GM12878 (cell line): ENCODE measurements around the gene PCDHB11.
"Not testable (repeated sequence)": the region's sequence is repeated elsewhere in the genome, so short reads cannot be mapped to it uniquely, and the experiment has no call there.

Experiments
- CEBPB ChIP-seq, 2 experiments: fragments of 150-350 bp in 1 of 2; IDR thresholded peaks; 2 replicates each; pipeline ENCODE4 v1.6.1; 2012 to 2014; ENCODE audit warnings: low read depth in 2 of 2, low read length in 2 of 2, borderline replicate concordance in 1 of 2, inconsistent platforms in 1 of 2
- CHD4 ChIP-seq: fragments of 200-600 bp; sonication (generic); IDR thresholded peaks from 2 replicates; pipeline ENCODE4 v1.6.1; 2016; ENCODE audit warnings: mild to moderate bottlenecking
- EZH2 ChIP-seq: IDR thresholded peaks from 2 replicates; pipeline ENCODE4 v1.6.1; 2012; ENCODE audit warnings: low read depth, mild to moderate bottlenecking, control low read depth, inconsistent platforms, low read length, borderline replicate concordance; ENCODE audit not compliant: control insufficient read depth
- MTA3 ChIP-seq: IDR thresholded peaks from 2 replicates; pipeline ENCODE4 v1.6.1; 2012; ENCODE audit warnings: low read length, inconsistent platforms, borderline replicate concordance
- NBN ChIP-seq: fragments of 450-650 bp; IDR thresholded peaks from 2 replicates; pipeline ENCODE4 v1.6.1; 2016
- POLR2A ChIP-seq: IDR thresholded peaks from 2 replicates; pipeline ENCODE4 v1.6.1; 2011; ENCODE audit warnings: low read depth, mild to moderate bottlenecking, low read length
- SMARCA5 ChIP-seq: fragments of 450-650 bp; IDR thresholded peaks from 2 replicates; pipeline ENCODE4 v1.6.1; 2017; ENCODE audit warnings: mild to moderate bottlenecking
- SP1 ChIP-seq: IDR thresholded peaks from one replicate; pipeline ENCODE4 v1.6.1; 2011; ENCODE audit warnings: low read depth, low read length
- TF ChIP-seq, protein P1 (sequence below), 3 experiments: IDR thresholded peaks in 2 of 3; conservative IDR thresholded peaks in 1 of 3; 2 replicates each; pipeline ENCODE4 v1.5.1; 2011; ENCODE audit warnings: low read depth in 3 of 3, low read length in 3 of 3, mild to moderate bottlenecking in 3 of 3, control low read depth in 2 of 3, moderate library complexity in 2 of 3, inconsistent platforms in 1 of 3, mixed read lengths in 1 of 3; ENCODE audit not compliant: control insufficient read depth in 2 of 3, insufficient read depth in 1 of 3; ENCODE audit errors: extremely low read depth in 1 of 3
- TF ChIP-seq, protein P2 (sequence below): fragments of 450-650 bp; IDR thresholded peaks from 2 replicates; pipeline ENCODE4 v1.6.1; 2017; ENCODE audit warnings: mild to moderate bottlenecking, low read depth, inconsistent platforms; ENCODE audit not compliant: poor library complexity, severe bottlenecking

DNA sequence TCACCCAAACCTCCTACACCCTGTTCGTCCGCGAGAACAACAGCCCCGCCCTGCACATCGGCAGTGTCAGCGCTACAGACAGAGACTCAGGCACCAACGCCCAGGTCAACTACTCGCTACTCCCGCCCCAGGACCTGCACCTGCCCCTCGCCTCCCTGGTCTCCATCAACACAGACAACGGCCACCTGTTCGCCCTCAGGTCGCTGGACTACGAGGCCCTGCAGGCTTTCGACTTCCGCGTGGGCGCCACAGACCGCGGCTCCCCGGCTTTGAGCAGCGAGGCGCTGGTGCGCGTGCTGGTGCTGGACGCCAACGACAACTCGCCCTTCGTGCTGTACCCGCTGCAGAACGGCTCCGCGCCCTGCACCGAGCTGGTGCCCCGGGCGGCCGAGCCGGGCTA lies 1.7 kb downstream of the PCDHB11 start:
- TF ChIP-seq SMARCA5; POLR2A; EZH2; SP1; NBN; MTA3; CHD4; CEBPB (IDR thresholded peaks at IDR 0.05; ENCODE audit: borderline replicate concordance in 1 of 2, low read depth in 2 of 2, low read length in 2 of 2): not testable (repeated sequence)
- TF ChIP-seq, protein P1, sequence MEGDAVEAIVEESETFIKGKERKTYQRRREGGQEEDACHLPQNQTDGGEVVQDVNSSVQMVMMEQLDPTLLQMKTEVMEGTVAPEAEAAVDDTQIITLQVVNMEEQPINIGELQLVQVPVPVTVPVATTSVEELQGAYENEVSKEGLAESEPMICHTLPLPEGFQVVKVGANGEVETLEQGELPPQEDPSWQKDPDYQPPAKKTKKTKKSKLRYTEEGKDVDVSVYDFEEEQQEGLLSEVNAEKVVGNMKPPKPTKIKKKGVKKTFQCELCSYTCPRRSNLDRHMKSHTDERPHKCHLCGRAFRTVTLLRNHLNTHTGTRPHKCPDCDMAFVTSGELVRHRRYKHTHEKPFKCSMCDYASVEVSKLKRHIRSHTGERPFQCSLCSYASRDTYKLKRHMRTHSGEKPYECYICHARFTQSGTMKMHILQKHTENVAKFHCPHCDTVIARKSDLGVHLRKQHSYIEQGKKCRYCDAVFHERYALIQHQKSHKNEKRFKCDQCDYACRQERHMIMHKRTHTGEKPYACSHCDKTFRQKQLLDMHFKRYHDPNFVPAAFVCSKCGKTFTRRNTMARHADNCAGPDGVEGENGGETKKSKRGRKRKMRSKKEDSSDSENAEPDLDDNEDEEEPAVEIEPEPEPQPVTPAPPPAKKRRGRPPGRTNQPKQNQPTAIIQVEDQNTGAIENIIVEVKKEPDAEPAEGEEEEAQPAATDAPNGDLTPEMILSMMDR (IDR thresholded peaks at IDR 0.05 in 2 of 3, conservative IDR thresholded peaks at IDR 0.05 in 1 of 3; ENCODE audit: control insufficient read depth in 2 of 3, extremely low read depth in 1 of 3, insufficient read depth in 1 of 3, low read depth in 3 of 3, low read length in 3 of 3): not testable (repeated sequence)
- TF ChIP-seq, protein P2, sequence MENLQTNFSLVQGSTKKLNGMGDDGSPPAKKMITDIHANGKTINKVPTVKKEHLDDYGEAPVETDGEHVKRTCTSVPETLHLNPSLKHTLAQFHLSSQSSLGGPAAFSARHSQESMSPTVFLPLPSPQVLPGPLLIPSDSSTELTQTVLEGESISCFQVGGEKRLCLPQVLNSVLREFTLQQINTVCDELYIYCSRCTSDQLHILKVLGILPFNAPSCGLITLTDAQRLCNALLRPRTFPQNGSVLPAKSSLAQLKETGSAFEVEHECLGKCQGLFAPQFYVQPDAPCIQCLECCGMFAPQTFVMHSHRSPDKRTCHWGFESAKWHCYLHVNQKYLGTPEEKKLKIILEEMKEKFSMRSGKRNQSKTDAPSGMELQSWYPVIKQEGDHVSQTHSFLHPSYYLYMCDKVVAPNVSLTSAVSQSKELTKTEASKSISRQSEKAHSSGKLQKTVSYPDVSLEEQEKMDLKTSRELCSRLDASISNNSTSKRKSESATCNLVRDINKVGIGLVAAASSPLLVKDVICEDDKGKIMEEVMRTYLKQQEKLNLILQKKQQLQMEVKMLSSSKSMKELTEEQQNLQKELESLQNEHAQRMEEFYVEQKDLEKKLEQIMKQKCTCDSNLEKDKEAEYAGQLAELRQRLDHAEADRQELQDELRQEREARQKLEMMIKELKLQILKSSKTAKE: not testable (repeated sequence)
